WTC11 (cell line): ENCODE measurements around the gene CKM. TPM values are rescaled to one million over a fixed set of nuclear protein-coding genes. Genes with fewer than 3 reads are reported as not detected.

Experiments
- ATAC-seq: fragments of 200-7000 bp; cut with Tn5 transposase; 2 replicates; pipeline ENCODE4 v1.10.0; 2021; ENCODE audit warnings: mild to moderate bottlenecking, moderate library complexity
- Bru-seq: library from RNA; stranded (reverse); fragments of 400-500 nt; gene quantifications from one replicate; lab custom pipeline; 2021; lab: Mats Ljungman, UMichigan
- CTCF ChIA-PET: fragments of 300-600 bp; sonication (Branson Sonifier 250); formaldehyde crosslinking; loops from one replicate; lab custom pipeline; 2021; ENCODE audit warnings: antibody characterized with exemption; lab: Charles Lee
- POLR2A ChIA-PET: fragments of 350-600 bp; sonication (Branson Sonifier 250); formaldehyde crosslinking; loops from one replicate; lab custom pipeline; 2021; ENCODE audit warnings: antibody characterized with exemption; lab: Charles Lee
- DNase-seq: peaks from one replicate; pipeline ENCODE4 v3.0.0; 2021; ENCODE audit warnings: low spot score
- H3K27ac Mint-ChIP-seq: 2 replicates; pipeline ENCODE4 v1.8.0; 2021; ENCODE audit warnings: mixed read lengths
- H3K27me3 Mint-ChIP-seq: 2 replicates; pipeline ENCODE4 v1.8.0; 2021; ENCODE audit warnings: low read depth, mild to moderate bottlenecking, moderate library complexity, mixed read lengths
- H3K36me3 Mint-ChIP-seq: 2 replicates; pipeline ENCODE4 v1.8.0; 2021; ENCODE audit warnings: mixed read lengths
- H3K4me1 Mint-ChIP-seq: 2 replicates; pipeline ENCODE4 v1.8.0; 2022; ENCODE audit warnings: mixed read lengths
- H3K4me3 Mint-ChIP-seq: 2 replicates; pipeline ENCODE4 v1.8.0; 2021; ENCODE audit warnings: mild to moderate bottlenecking, moderate library complexity, mixed read lengths
- H3K9me3 Mint-ChIP-seq: 2 replicates; pipeline ENCODE4 v1.8.0; 2021; ENCODE audit warnings: mixed read lengths
- AR ChIP-seq: fragments of 250-450 bp; sonication (Bioruptor Pico); IDR thresholded peaks from 2 replicates; pipeline ENCODE4 v1.9.0; 2021; ENCODE audit warnings: mild to moderate bottlenecking
- ATF1 ChIP-seq: sonication (generic); formaldehyde crosslinking; IDR thresholded peaks from 2 replicates; pipeline ENCODE4 v1.8.1; 2023; ENCODE audit warnings: mild to moderate bottlenecking, moderate library complexity, missing genetic modification reagents
- CREB1 ChIP-seq: sonication (generic); formaldehyde crosslinking; IDR thresholded peaks from 2 replicates; pipeline ENCODE4 v1.8.0; 2023; ENCODE audit warnings: mild to moderate bottlenecking, missing genetic modification reagents
- CREM ChIP-seq: sonication (generic); formaldehyde crosslinking; IDR thresholded peaks from 2 replicates; pipeline ENCODE4 v1.8.1; 2022; ENCODE audit warnings: mild to moderate bottlenecking, missing genetic modification reagents, moderate library complexity
- E2F4 ChIP-seq: sonication (generic); formaldehyde crosslinking; IDR thresholded peaks from 2 replicates; pipeline ENCODE4 v1.8.1; 2022; ENCODE audit warnings: low read depth, mild to moderate bottlenecking, moderate library complexity, missing genetic modification reagents, borderline replicate concordance
- FOXK1 ChIP-seq: sonication (generic); formaldehyde crosslinking; IDR thresholded peaks from 2 replicates; pipeline ENCODE4 v1.8.0; 2022; ENCODE audit warnings: mild to moderate bottlenecking, moderate library complexity, missing genetic modification reagents
- FOXP1 ChIP-seq: sonication (generic); formaldehyde crosslinking; IDR thresholded peaks from 2 replicates; pipeline ENCODE4 v1.8.0; 2022; ENCODE audit warnings: missing genetic modification reagents, mild to moderate bottlenecking, moderate library complexity, borderline replicate concordance
- HMGXB4 ChIP-seq: sonication (generic); formaldehyde crosslinking; IDR thresholded peaks from 2 replicates; pipeline ENCODE4 v1.8.1; 2023; ENCODE audit warnings: mild to moderate bottlenecking, moderate library complexity, missing genetic modification reagents
- JAZF1 ChIP-seq: fragments of 250-450 bp; sonication (Bioruptor Pico); IDR thresholded peaks from 2 replicates; pipeline ENCODE4 v1.9.0; 2021; ENCODE audit warnings: moderate library complexity, mild to moderate bottlenecking, inconsistent platforms
- MLX ChIP-seq: sonication (generic); formaldehyde crosslinking; IDR thresholded peaks from 2 replicates; pipeline ENCODE4 v1.8.1; 2023; ENCODE audit warnings: mild to moderate bottlenecking, missing genetic modification reagents, moderate library complexity
- NFYB ChIP-seq: sonication (generic); formaldehyde crosslinking; conservative IDR thresholded peaks from 2 replicates; pipeline ENCODE4 v1.8.0; 2022; ENCODE audit warnings: low read depth, missing genetic modification reagents
- RELA ChIP-seq: sonication (generic); formaldehyde crosslinking; IDR thresholded peaks from 2 replicates; pipeline ENCODE4 v1.8.1; 2022; ENCODE audit warnings: missing genetic modification reagents, mild to moderate bottlenecking, borderline replicate concordance
- SP1 ChIP-seq: sonication (generic); formaldehyde crosslinking; conservative IDR thresholded peaks from 2 replicates; pipeline ENCODE4 v1.8.1; 2022; ENCODE audit warnings: missing genetic modification reagents
- TCF7 ChIP-seq: sonication (generic); formaldehyde crosslinking; IDR thresholded peaks from 2 replicates; pipeline ENCODE4 v1.8.0; 2022; ENCODE audit warnings: mild to moderate bottlenecking, low read depth, missing genetic modification reagents, moderate library complexity
- ZBTB21 ChIP-seq: sonication (generic); formaldehyde crosslinking; IDR thresholded peaks from 2 replicates; pipeline ENCODE4 v1.8.1; 2023; ENCODE audit warnings: mild to moderate bottlenecking, missing genetic modification reagents, borderline replicate concordance
- long read RNA-seq, 3 experiments: library from RNA in 1 of 3; library from capped mRNA in 1 of 3; library from polyadenylated mRNA in 1 of 3; unstranded in 2 of 3; stranded (forward) in 1 of 3; transcript quantifications; one replicate each; pipeline ENCODE4 v2.0.0, GENCODE V29; 2021
- total RNA-seq: library from RNA; stranded (reverse); gene quantifications from 3 replicates; pipeline ENCODE4 v1.2.3, GENCODE V29; 2021
- TF ChIP-seq, protein P1 (sequence below): sonication (generic); formaldehyde crosslinking; IDR thresholded peaks from 2 replicates; pipeline ENCODE4 v1.8.0; 2022; ENCODE audit warnings: mild to moderate bottlenecking, missing genetic modification reagents

CKM gene
- not detected in 3 replicates for total RNA-seq
- percentile 9 among the genes with signal in this experiment for Bru-seq, nascent RNA
- long read RNA-seq, experiment 1, result 0 reads
- long read RNA-seq, experiment 2, result 0 reads
- long read RNA-seq, experiment 3, partial matches to known transcripts, result 1 of 1 reads
- long read RNA-seq, experiment 3, other reads (novel, unspliced or antisense), result 0 of 1 reads

- POLR2A ChIA-PET, result no interaction called here
- Mint-ChIP-seq H3K9me3 (no peaks in the 10 kb centered on the region), H3K27me3 (peaks cover 29% of the 10 kb centered on the region), H3K4me1 (peaks cover 18% of the 10 kb centered on the region), H3K36me3 (no peaks in the 10 kb centered on the region), H3K4me3 (peak within 1 kb of the TSS; percentile 56), H3K27ac (no peak within 1 kb of the TSS)
- no peak for TF ChIP-seq ZBTB21 (CRISPR knock-in tag)
- TF ChIP-seq CREB1 (CRISPR knock-in tag), result no peak
- no peak for TF ChIP-seq FOXP1 (CRISPR knock-in tag)
- TF ChIP-seq MLX, result no peak
- TF ChIP-seq ATF1, result no peak
- no peak for TF ChIP-seq JAZF1
- TF ChIP-seq RELA (CRISPR knock-in tag), result no peak
- TF ChIP-seq HMGXB4 (CRISPR knock-in tag), result no peak
- no peak for TF ChIP-seq E2F4
- no peak for TF ChIP-seq CREM (CRISPR knock-in tag)
- TF ChIP-seq TCF7 (CRISPR knock-in tag), result no peak
- TF ChIP-seq, protein P1, sequence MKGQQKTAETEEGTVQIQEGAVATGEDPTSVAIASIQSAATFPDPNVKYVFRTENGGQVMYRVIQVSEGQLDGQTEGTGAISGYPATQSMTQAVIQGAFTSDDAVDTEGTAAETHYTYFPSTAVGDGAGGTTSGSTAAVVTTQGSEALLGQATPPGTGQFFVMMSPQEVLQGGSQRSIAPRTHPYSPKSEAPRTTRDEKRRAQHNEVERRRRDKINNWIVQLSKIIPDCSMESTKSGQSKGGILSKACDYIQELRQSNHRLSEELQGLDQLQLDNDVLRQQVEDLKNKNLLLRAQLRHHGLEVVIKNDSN, result no peak
- DNase-seq (no peak), ATAC-seq (no peak)
- CTCF ChIA-PET, result interaction anchor here (0.6 to 1.4 kb wide), 2 partner anchors 9 to 123 kb away, joined by 3 to 4 read pairs; no protein-coding TSS in a partner anchor
Observed at GRCh38 chr19:45322744-45323281, at the start of gene CKM. Gene CKM, minus strand, starts transcription at chr19:45322875. Its CDS starts 3,162 bp downstream, at chr19:45319713.

DNA sequence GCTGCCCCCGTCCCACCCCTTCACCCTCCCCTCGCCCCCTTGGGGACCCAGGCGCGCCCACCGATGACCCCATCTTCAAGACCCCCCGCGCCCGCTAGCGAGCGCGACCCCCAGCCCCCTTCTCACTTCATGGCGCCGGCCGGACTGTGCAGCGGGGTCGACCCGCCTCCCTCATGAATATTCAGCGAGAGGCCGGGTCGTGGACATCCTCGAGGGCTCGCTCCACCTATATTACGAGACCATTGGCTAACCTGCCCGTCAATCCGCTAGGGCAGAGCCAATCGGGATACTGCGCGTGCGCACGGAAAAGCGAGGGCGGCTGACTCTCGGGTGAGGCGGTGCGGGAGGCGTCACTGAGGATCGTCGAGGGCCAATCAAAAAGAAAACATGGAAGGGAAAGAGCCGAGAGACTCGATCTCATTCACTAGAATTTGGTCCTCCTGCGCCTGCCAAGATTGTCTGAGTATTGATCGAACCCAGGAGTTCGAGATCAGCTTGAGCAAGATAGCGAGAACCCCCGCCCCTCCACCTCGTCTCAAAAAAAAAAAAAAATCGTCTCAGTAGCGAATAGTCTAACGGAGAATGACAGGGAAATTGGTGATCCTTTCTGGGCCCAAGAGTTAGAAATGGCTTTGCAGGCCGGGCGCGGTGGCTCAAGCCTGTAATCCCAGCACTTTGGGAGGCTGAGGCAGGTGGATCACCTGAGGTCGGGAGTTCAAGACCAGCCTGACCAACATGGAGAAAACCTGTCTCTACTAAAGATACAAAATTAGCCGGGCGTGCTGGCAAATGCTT lies 47.9 kb upstream of the CKM start, which contains the start of gene ERCC2:
Gene ERCC2, minus strand, starts transcription at position 164 of the 795 bp plus-strand sequence. Its CDS starts 33 bp downstream, at position 131.
- CTCF ChIA-PET, result interaction anchor here (0.6 to 2.6 kb wide), 10 partner anchors 25 to 115 kb away, joined by 3 to 14 read pairs (median 6); no protein-coding TSS in a partner anchor
- peak within 1 kb of the TSS; percentile 90 for H3K4me3 Mint-ChIP-seq
- DNase-seq, result peak; percentile 100
- TF ChIP-seq NFYB (CRISPR knock-in tag), result peak; percentile 98
- peak; percentile 65; the same call in 1 of the 2 replicates for TF ChIP-seq SP1 (CRISPR knock-in tag)
- no peak for TF ChIP-seq AR (CRISPR knock-in tag)
- 0 out of 2 replicates have a peak, but pooled peaks have one; percentile 54 for TF ChIP-seq FOXK1 (CRISPR knock-in tag)
- H3K4me1 Mint-ChIP-seq, result peaks cover 17% of the 10 kb centered on the region
- POLR2A ChIA-PET, result interaction anchor here (1.5 kb wide), 1 partner anchor 33 kb away, joined by 5 read pairs; no protein-coding TSS in a partner anchor
- H3K27me3 Mint-ChIP-seq, result no peaks in the 10 kb centered on the region
- H3K9me3 Mint-ChIP-seq, result no peaks in the 10 kb centered on the region
- peaks cover 16% of the 10 kb centered on the region for H3K36me3 Mint-ChIP-seq
- ATAC-seq, result peak; percentile 97
- H3K27ac Mint-ChIP-seq, result peak within 1 kb of the TSS; percentile 100
